ENCODE data around the gene RNF14.

The RNF14 gene

GRCh38 chr5:142016556-142016955, 47.7 kb downstream of the RNF14 start:
- Histone ChIP-seq H3K4me3 (ENCODE audit: low read depth, low read length) (no peak overlapping the region), H3K27ac (ENCODE audit: extremely low read depth, low read depth, low read length) (no peak overlapping the region), H3K4me1 (ENCODE audit: control insufficient read depth, insufficient read depth, low read length) (no peaks in the 10 kb centered on the region), H3K36me3 (ENCODE audit: control insufficient read depth in 2 of 2, insufficient read depth in 1 of 2, low read length in 2 of 2) (peaks cover 0 to 4% of the 10 kb centered on the region in 2 experiments; a peak in 1 of 3 replicates), H3K9me3 (ENCODE audit: control insufficient read depth, insufficient read depth, low read depth, low read length) (no peaks in the 10 kb centered on the region)
- ChIA-PET CTCF (interaction anchor here (1.0 to 5.8 kb wide), 9 partner anchors 16 to 324 kb away, joined by 3 to 43 read pairs (median 4); no protein-coding TSS in a partner anchor), POLR2A (no interaction called here)
- TF ChIP-seq SCRT2 (tag by site-specific recombination; IDR thresholded peaks at IDR 0.05) (peak; percentile 51), RBAK (tag by site-specific recombination; IDR thresholded peaks at IDR 0.05) (no peak)

GRCh38 chr5:142017832-142018427, 49.0 kb downstream of the RNF14 start:
- Histone ChIP-seq H3K36me3 (ENCODE audit: control insufficient read depth in 2 of 2, insufficient read depth in 1 of 2, low read length in 2 of 2) (no peaks in the 10 kb centered on the region), H3K27ac (ENCODE audit: extremely low read depth, low read depth, low read length) (no peak overlapping the region), H3K4me3 (ENCODE audit: low read depth, low read length) (no peak overlapping the region), H3K9me3 (ENCODE audit: control insufficient read depth, insufficient read depth, low read depth, low read length) (no peaks in the 10 kb centered on the region), H3K4me1 (ENCODE audit: control insufficient read depth, insufficient read depth, low read length) (no peaks in the 10 kb centered on the region)
- peak; percentile 55; the same call in 1 of the 2 replicates for TF ChIP-seq ZNF350 (tag by site-specific recombination; IDR thresholded peaks at IDR 0.05)
- no peak for TF ChIP-seq KLF8 (tag by site-specific recombination; IDR thresholded peaks at IDR 0.05)
- CTCF ChIA-PET: interaction anchor here (0.6 to 2.1 kb wide), 3 partner anchors 128 to 306 kb away, joined by 3 to 10 read pairs (median 3); no protein-coding TSS in a partner anchor
- POLR2A ChIA-PET: no interaction called here

GRCh38 chr5:142020122-142020659, 51.3 kb downstream of the RNF14 start:
- peak; percentile 78 for TF ChIP-seq ZNF146 (tag by site-specific recombination; IDR thresholded peaks at IDR 0.05)
- no peak for TF ChIP-seq PRDM6 (tag by site-specific recombination; IDR thresholded peaks at IDR 0.05)
- TF ChIP-seq TRIM28 (IDR thresholded peaks at IDR 0.05; ENCODE audit: borderline replicate concordance, low read length): 0 out of 2 replicates have a peak, but pooled peaks have one; percentile 15
- no peak for TF ChIP-seq ZNF184 (tag by site-specific recombination; IDR thresholded peaks at IDR 0.05)
- TF ChIP-seq ZNF580 (tag by site-specific recombination; IDR thresholded peaks at IDR 0.05): 0 out of 2 replicates have a peak, but pooled peaks have one; percentile 48
- TF ChIP-seq ZNF626 (tag by site-specific recombination; IDR thresholded peaks at IDR 0.05): no peak
- no peaks in the 10 kb centered on the region for H3K9me3 ChIP-seq (ENCODE audit: control insufficient read depth, insufficient read depth, low read depth, low read length)
- CTCF ChIA-PET: interaction anchor here (0.5 to 0.6 kb wide), 2 partner anchors 14 to 453 kb away, joined by 4 read pairs; no protein-coding TSS in a partner anchor
- POLR2A ChIA-PET: interaction anchor here (0.7 kb wide), 1 partner anchor 10 kb away, joined by 5 read pairs; no protein-coding TSS in a partner anchor
- H3K27ac ChIP-seq (ENCODE audit: extremely low read depth, low read depth, low read length): no peak overlapping the region
- H3K36me3 ChIP-seq (ENCODE audit: control insufficient read depth in 2 of 2, insufficient read depth in 1 of 2, low read length in 2 of 2): no peaks in the 10 kb centered on the region
- 0 out of 2 replicates have a peak, but pooled peaks cover 3% of the 10 kb centered on the region for H3K4me1 ChIP-seq (ENCODE audit: control insufficient read depth, insufficient read depth, low read length)
- no peak overlapping the region for H3K4me3 ChIP-seq (ENCODE audit: low read depth, low read length)

GRCh38 chr5:142023836-142024235, 54.9 kb downstream of the RNF14 start:
- Histone ChIP-seq H3K4me3 (ENCODE audit: low read depth, low read length) (no peak overlapping the region), H3K27ac (ENCODE audit: extremely low read depth, low read depth, low read length) (no peak overlapping the region), H3K36me3 (ENCODE audit: control insufficient read depth in 2 of 2, insufficient read depth in 1 of 2, low read length in 2 of 2) (no peaks in the 10 kb centered on the region), H3K9me3 (ENCODE audit: control insufficient read depth, insufficient read depth, low read depth, low read length) (no peaks in the 10 kb centered on the region), H3K4me1 (ENCODE audit: control insufficient read depth, insufficient read depth, low read length) (0 out of 2 replicates have a peak, but pooled peaks cover 3% of the 10 kb centered on the region)
- ChIA-PET POLR2A (interaction anchor here (0.6 to 1.4 kb wide), 3 partner anchors 9 to 31 kb away, joined by 3 to 5 read pairs (median 4); no protein-coding TSS in a partner anchor), CTCF (interaction anchor here (0.7 to 1.6 kb wide), 6 partner anchors 9 to 653 kb away, joined by 3 to 6 read pairs (median 3); no protein-coding TSS in a partner anchor)
- TF ChIP-seq PATZ1 (tag by site-specific recombination; IDR thresholded peaks at IDR 0.05) (no peak), ZNF423 (tag by site-specific recombination; IDR thresholded peaks at IDR 0.05) (no peak), GLIS1 (tag by site-specific recombination; IDR thresholded peaks at IDR 0.05) (no peak), ATF2 (tag by site-specific recombination; IDR thresholded peaks at IDR 0.05; ENCODE audit: low read depth) (no peak), BCL11A (tag by site-specific recombination; IDR thresholded peaks at IDR 0.05; ENCODE audit: low read depth) (no peak), ZNF704 (tag by site-specific recombination; IDR thresholded peaks at IDR 0.05) (no peak), ZNF513 (tag by site-specific recombination; IDR thresholded peaks at IDR 0.05) (no peak), KLF16 (tag by site-specific recombination; IDR thresholded peaks at IDR 0.05) (no peak)

All from HEK293 (cell line).